Activated CD4-positive, alpha-beta T cell treated with anti-CD3 and anti-CD28 coated beads for 36 hours (primary cell): Measurements from ENCODE around the gene PHLPP1. TPM values are rescaled to one million over a fixed set of nuclear protein-coding genes. Genes with fewer than 3 reads are reported as not detected.

Experiments used
- ATAC-seq: fragments of 200-7000 bp; cut with Tn5 transposase; one replicate; pipeline ENCODE4 v1.10.0; 2021; ENCODE audit warnings: mild to moderate bottlenecking, moderate library complexity
- CTCF ChIA-PET: fragments of 350-600 bp; sonication (Branson Sonifier 250); formaldehyde crosslinking; loops from one replicate; lab custom pipeline; 2021; ENCODE audit warnings: antibody characterized with exemption; lab: Charles Lee
- POLR2A ChIA-PET: fragments of 350-600 bp; sonication (Branson Sonifier 250); formaldehyde crosslinking; loops from one replicate; lab custom pipeline; 2021; ENCODE audit warnings: antibody characterized with exemption, inconsistent platforms; lab: Charles Lee
- DNase-seq: peaks from one replicate; pipeline ENCODE4 v3.0.0-alpha.2; 2020
- H3K27ac Mint-ChIP-seq: one replicate; pipeline ENCODE4 v1.8.0; 2021; ENCODE audit warnings: mixed read lengths
- H3K27me3 Mint-ChIP-seq: one replicate; pipeline ENCODE4 v1.8.0; 2021; ENCODE audit warnings: mixed read lengths
- H3K36me3 Mint-ChIP-seq: one replicate; pipeline ENCODE4 v1.8.0; 2021; ENCODE audit warnings: low read depth, mixed read lengths
- H3K4me1 Mint-ChIP-seq: one replicate; pipeline ENCODE4 v1.8.0; 2021; ENCODE audit warnings: mixed read lengths
- H3K4me3 Mint-ChIP-seq: one replicate; pipeline ENCODE4 v1.8.0; 2021; ENCODE audit warnings: mild to moderate bottlenecking, moderate library complexity, mixed read lengths
- H3K9me3 Mint-ChIP-seq: one replicate; pipeline ENCODE4 v1.8.0; 2021; ENCODE audit warnings: low read depth, mixed read lengths
- intact Hi-C, 2 experiments: fragments of 100-400 bp; cut with DNase I in 1 of 2; cut with micrococcal nuclease in 1 of 2; formaldehyde crosslinking; loops; one replicate each; pipeline versions ENCODE4 v1.14.2 to v1.15.1; 2022 to 2024; cut with DNase I, micrococcal nuclease
- total RNA-seq, 2 experiments: library from RNA; stranded (reverse); gene quantifications; one replicate each; pipeline ENCODE4 v1.2.3, GENCODE V29; 2021

The PHLPP1 gene
- total RNA-seq, 2 experiments from 2014 or later = 6.8 to 8.5 TPM

- ChIA-PET CTCF (interaction anchor here (0.8 to 1.7 kb wide), 2 partner anchors 42 to 108 kb away, joined by 3 to 6 read pairs; partner anchors contain the start of gene PHLPP1), POLR2A (interaction anchor here (0.7 kb wide), 1 partner anchor 16 kb away, joined by 3 read pairs; no protein-coding TSS in a partner anchor)
- H3K27ac Mint-ChIP-seq = no peak overlapping the region
Observed at GRCh38 chr18:62757399-62758010, 42.2 kb downstream of the PHLPP1 start.

GRCh38 chr18:62758591-62758990 lies 43.2 kb downstream of the PHLPP1 start:
- intact Hi-C loops = no loop called here
- Mint-ChIP-seq H3K4me1 (no peaks in the 10 kb centered on the region), H3K4me3 (no peak overlapping the region), H3K27me3 (no peaks in the 10 kb centered on the region), H3K9me3 (no peaks in the 10 kb centered on the region), H3K27ac (no peak overlapping the region), H3K36me3 (no peaks in the 10 kb centered on the region)
- no peak for DNase-seq
- no peak for ATAC-seq
- CTCF ChIA-PET = interaction anchor here (0.8 to 1.7 kb wide), 3 partner anchors 16 to 107 kb away, joined by 3 to 6 read pairs (median 3); partner anchors contain the start of gene PHLPP1
- POLR2A ChIA-PET = no interaction called here

More at GRCh38 chr18:62757399-62758010, 42.2 kb downstream of the PHLPP1 start:
- no peaks in the 10 kb centered on the region for H3K27me3 Mint-ChIP-seq
- no peaks in the 10 kb centered on the region for H3K36me3 Mint-ChIP-seq
- no peaks in the 10 kb centered on the region for H3K9me3 Mint-ChIP-seq
- ATAC-seq (no peak), DNase-seq (no peak)
- no peaks in the 10 kb centered on the region for H3K4me1 Mint-ChIP-seq
- H3K4me3 Mint-ChIP-seq = no peak overlapping the region
- intact Hi-C loops = no loop called here

GRCh38 chr18:62759704-62760402 lies 44.5 kb downstream of the PHLPP1 start:
- no peak for DNase-seq
- CTCF ChIA-PET = interaction anchor here (0.6 to 0.9 kb wide), 2 partner anchors 9 to 203 kb away, joined by 3 read pairs; no protein-coding TSS in a partner anchor

GRCh38 chr18:62760403-62760734 lies 45.0 kb downstream of the PHLPP1 start:
- CTCF ChIA-PET = interaction anchor here (0.9 kb wide), 1 partner anchor 8 kb away, joined by 3 read pairs; no protein-coding TSS in a partner anchor
- intact Hi-C loops = no loop called here

More at GRCh38 chr18:62759704-62760402, 44.5 kb downstream of the PHLPP1 start:
- intact Hi-C loops = no loop called here
- POLR2A ChIA-PET = no interaction called here
- Mint-ChIP-seq H3K27me3 (no peaks in the 10 kb centered on the region), H3K36me3 (no peaks in the 10 kb centered on the region), H3K27ac (no peak overlapping the region), H3K9me3 (no peaks in the 10 kb centered on the region), H3K4me3 (no peak overlapping the region), H3K4me1 (no peaks in the 10 kb centered on the region)
- no peak for ATAC-seq

GRCh38 chr18:62763101-62763521 lies 47.8 kb downstream of the PHLPP1 start:
- H3K36me3 Mint-ChIP-seq = no peaks in the 10 kb centered on the region
- H3K4me1 Mint-ChIP-seq = peaks cover 11% of the 10 kb centered on the region
- H3K27ac Mint-ChIP-seq = no peak overlapping the region
- no peaks in the 10 kb centered on the region for H3K27me3 Mint-ChIP-seq
- H3K4me3 Mint-ChIP-seq = no peak overlapping the region
- ATAC-seq (no peak), DNase-seq (no peak)
- H3K9me3 Mint-ChIP-seq = no peaks in the 10 kb centered on the region
- ChIA-PET POLR2A (no interaction called here), CTCF (interaction anchor here (0.6 kb wide), 1 partner anchor 206 kb away, joined by 3 read pairs; no protein-coding TSS in a partner anchor)
- intact Hi-C loops = no loop called here

More at GRCh38 chr18:62760403-62760734, 45.0 kb downstream of the PHLPP1 start:
- DNase-seq (no peak), ATAC-seq (no peak)
- no peak overlapping the region for H3K4me3 Mint-ChIP-seq
- no peaks in the 10 kb centered on the region for H3K4me1 Mint-ChIP-seq
- H3K9me3 Mint-ChIP-seq = no peaks in the 10 kb centered on the region
- H3K27me3 Mint-ChIP-seq = no peaks in the 10 kb centered on the region
- H3K36me3 Mint-ChIP-seq = no peaks in the 10 kb centered on the region
- H3K27ac Mint-ChIP-seq = no peak overlapping the region
- POLR2A ChIA-PET = no interaction called here

GRCh38 chr18:62766266-62766665 lies 50.9 kb downstream of the PHLPP1 start:
- no peak overlapping the region for H3K4me3 Mint-ChIP-seq
- H3K36me3 Mint-ChIP-seq = peaks cover 2% of the 10 kb centered on the region
- ATAC-seq (no peak), DNase-seq (no peak)
- POLR2A ChIA-PET = no interaction called here
- intact Hi-C loops = no loop called here
- CTCF ChIA-PET = interaction anchor here (0.7 kb wide), 1 partner anchor 23 kb away, joined by 3 read pairs; no protein-coding TSS in a partner anchor
- H3K9me3 Mint-ChIP-seq = no peaks in the 10 kb centered on the region
- peaks cover 18% of the 10 kb centered on the region for H3K4me1 Mint-ChIP-seq
- H3K27ac Mint-ChIP-seq = no peak overlapping the region
- H3K27me3 Mint-ChIP-seq = no peaks in the 10 kb centered on the region

GRCh38 chr18:62767321-62767720 lies 52.0 kb downstream of the PHLPP1 start:
- peak; percentile 54 for ATAC-seq
- Mint-ChIP-seq H3K4me3 (no peak overlapping the region), H3K27ac (no peak overlapping the region), H3K4me1 (peaks cover 28% of the 10 kb centered on the region), H3K9me3 (no peaks in the 10 kb centered on the region), H3K36me3 (peaks cover 2% of the 10 kb centered on the region), H3K27me3 (no peaks in the 10 kb centered on the region)
- ChIA-PET POLR2A (no interaction called here), CTCF (no interaction called here)
- no peak for DNase-seq
- intact Hi-C loops = no loop called here

GRCh38 chr18:62767836-62768557 lies 52.7 kb downstream of the PHLPP1 start:
- H3K27me3 Mint-ChIP-seq = no peaks in the 10 kb centered on the region
- ATAC-seq (no peak), DNase-seq (no peak)
- H3K4me3 Mint-ChIP-seq = no peak overlapping the region
- H3K27ac Mint-ChIP-seq = peak overlapping the region; percentile 19
- intact Hi-C loops = no loop called here
- no peaks in the 10 kb centered on the region for H3K9me3 Mint-ChIP-seq
- ChIA-PET POLR2A (no interaction called here), CTCF (interaction anchor here (0.8 to 1.3 kb wide), 5 partner anchors 8 to 214 kb away, joined by 3 read pairs; partner anchors contain the start of gene PHLPP1)
- H3K4me1 Mint-ChIP-seq = peaks cover 28% of the 10 kb centered on the region
- H3K36me3 Mint-ChIP-seq = peaks cover 2% of the 10 kb centered on the region

- Mint-ChIP-seq H3K27me3 (no peaks in the 10 kb centered on the region), H3K27ac (no peak overlapping the region), H3K9me3 (no peaks in the 10 kb centered on the region), H3K36me3 (peaks cover 2% of the 10 kb centered on the region), H3K4me3 (no peak overlapping the region), H3K4me1 (peaks cover 28% of the 10 kb centered on the region)
- intact Hi-C loops = no loop called here
- ATAC-seq (no peak), DNase-seq (no peak)
- POLR2A ChIA-PET = no interaction called here
- CTCF ChIA-PET = interaction anchor here (0.8 to 1.3 kb wide), 5 partner anchors 9 to 214 kb away, joined by 3 read pairs; partner anchors contain the start of gene PHLPP1
Observed at GRCh38 chr18:62768558-62768943, 53.2 kb downstream of the PHLPP1 start.

GRCh38 chr18:62769216-62769615 lies 53.9 kb downstream of the PHLPP1 start:
- intact Hi-C loops = no loop called here
- H3K9me3 Mint-ChIP-seq = no peaks in the 10 kb centered on the region
- ATAC-seq (no peak), DNase-seq (no peak)
- H3K27me3 Mint-ChIP-seq = no peaks in the 10 kb centered on the region
- no peak overlapping the region for H3K4me3 Mint-ChIP-seq
- ChIA-PET POLR2A (no interaction called here), CTCF (interaction anchor here (0.9 to 1.3 kb wide), 3 partner anchors 9 to 213 kb away, joined by 3 read pairs; partner anchors contain the start of gene PHLPP1)
- peaks cover 2% of the 10 kb centered on the region for H3K36me3 Mint-ChIP-seq
- no peak overlapping the region for H3K27ac Mint-ChIP-seq
- H3K4me1 Mint-ChIP-seq = peaks cover 28% of the 10 kb centered on the region
